SK-N-SH (cell line): ENCODE results near the gene TRIM8. TPM values are rescaled to one million over a fixed set of nuclear protein-coding genes. Genes with fewer than 3 reads are reported as not detected.

Experiments used
- CTCF ChIA-PET: fragments of 300-600, 350-600 bp; formaldehyde crosslinking; extraction: SDS; loops from one replicate; lab custom pipeline; 2021; lab: Yijun Ruan, JAX
- POLR2A ChIA-PET: fragments of 350-600 bp; sonication (Branson Sonifier 250); formaldehyde crosslinking; extraction: SDS; loops from one replicate; lab custom pipeline; 2020; ENCODE audit warnings: antibody characterized with exemption, inconsistent platforms; lab: Yijun Ruan, JAX
- DNase-seq: peaks from one replicate; pipeline ENCODE4 v3.0.0; 2012
- H2AFZ ChIP-seq: fragments of 200-600 bp; sonication (generic); 2 replicates; pipeline ENCODE4 v1.8.1; 2016; ENCODE audit warnings: antibody characterized with exemption, mild to moderate bottlenecking, low read depth
- H3F3A ChIP-seq: fragments of 200-600 bp; sonication (generic); replicated peaks from 2 replicates; pipeline ENCODE3; 2016; ENCODE audit warnings: antibody characterized with exemption, mild to moderate bottlenecking; ENCODE audit not compliant: insufficient read depth
- H3K27ac ChIP-seq, 2 experiments: fragments of 200-500 bp in 1 of 2; fragments of 200-600 bp in 1 of 2; sonication (Bioruptor generic) in 1 of 2; sonication (generic), shearing (Covaris generic) in 1 of 2; 2 replicates each; pipeline versions ENCODE4 v1.5.1 to v1.6.1; 2014 to 2016; ENCODE audit warnings: low read depth in 2 of 2, inconsistent platforms in 1 of 2, low read length in 1 of 2, mild to moderate bottlenecking in 1 of 2, mixed read lengths in 1 of 2
- H3K27me3 ChIP-seq: fragments of 200-600 bp; sonication (generic), shearing (Covaris generic); 2 replicates; pipeline ENCODE4 v1.6.1; 2016; ENCODE audit warnings: mixed run types; ENCODE audit not compliant: insufficient read depth
- H3K36me3 ChIP-seq, 2 experiments: fragments of 200-500 bp in 1 of 2; fragments of 200-600 bp in 1 of 2; sonication (Bioruptor generic) in 1 of 2; sonication (generic) in 1 of 2; replicated peaks in 1 of 2; 2 replicates each; pipeline versions ENCODE3 to v1.5.1; 2014 to 2016; ENCODE audit warnings: low read length in 1 of 2, mild to moderate bottlenecking in 1 of 2; ENCODE audit not compliant: insufficient read depth in 2 of 2, control insufficient read depth in 1 of 2
- H3K4me1 ChIP-seq, 2 experiments: fragments of 200-500 bp in 1 of 2; fragments of 200-600 bp in 1 of 2; sonication (Bioruptor generic) in 1 of 2; sonication (generic), shearing (Covaris generic) in 1 of 2; 2 replicates each; pipeline versions ENCODE4 v1.5.1 to v1.6.1; 2014 to 2016; ENCODE audit warnings: low read depth in 1 of 2, low read length in 1 of 2, mixed run types in 1 of 2; ENCODE audit not compliant: insufficient read depth in 2 of 2, control insufficient read depth in 1 of 2
- H3K4me2 ChIP-seq: fragments of 200-600 bp; sonication (generic), shearing (Covaris generic); 2 replicates; pipeline ENCODE4 v1.6.1; 2017; ENCODE audit warnings: mixed run types
- H3K4me3 ChIP-seq, 2 experiments: fragments of 200-500 bp in 1 of 2; fragments of 200-600 bp in 1 of 2; sonication (Bioruptor generic) in 1 of 2; sonication (generic), shearing (Covaris generic) in 1 of 2; 2 replicates each; pipeline versions ENCODE4 v1.5.1 to v1.8.1; 2014 to 2016; ENCODE audit warnings: low read depth in 2 of 2, inconsistent platforms in 1 of 2, low read length in 1 of 2, mild to moderate bottlenecking in 1 of 2, mixed read lengths in 1 of 2, moderate library complexity in 1 of 2
- H3K79me2 ChIP-seq: fragments of 200-600 bp; sonication (generic); 2 replicates; pipeline ENCODE4 v1.8.1; 2017; ENCODE audit warnings: mild to moderate bottlenecking; ENCODE audit not compliant: insufficient read depth
- H3K9ac ChIP-seq: fragments of 200-600 bp; sonication (generic); 2 replicates; pipeline ENCODE4 v1.6.1; 2017; ENCODE audit warnings: mixed run types
- H3K9me2 ChIP-seq: fragments of 200-600 bp; sonication (generic); 2 replicates; pipeline ENCODE4 v1.6.1; 2017; ENCODE audit warnings: mixed run types
- H3K9me3 ChIP-seq: fragments of 200-600 bp; sonication (generic); 2 replicates; pipeline ENCODE4 v1.6.1; 2017; ENCODE audit warnings: mixed run types, mild to moderate bottlenecking, moderate library complexity
- H4K20me1 ChIP-seq: fragments of 200-600 bp; sonication (generic); 2 replicates; pipeline ENCODE4 v1.6.1; 2017; ENCODE audit warnings: mild to moderate bottlenecking, mixed run types; ENCODE audit not compliant: insufficient read depth
- CHD2 ChIP-seq: fragments of 150-350 bp; IDR thresholded peaks from 2 replicates; pipeline ENCODE4 v1.6.1; 2018; ENCODE audit warnings: low read length; ENCODE audit not compliant: partially characterized antibody
- CTCF ChIP-seq: fragments of 200-600 bp; sonication (generic); IDR thresholded peaks from 2 replicates; pipeline ENCODE4 v1.6.1; 2017; ENCODE audit warnings: antibody characterized with exemption, mild to moderate bottlenecking, moderate library complexity
- ELF1 ChIP-seq: IDR thresholded peaks from 2 replicates; pipeline ENCODE4 v1.4.0; 2012
- EP300 ChIP-seq, 2 experiments: IDR thresholded peaks; 2 replicates each; pipeline versions ENCODE4 v1.4.0 to v1.6.1; 2012; ENCODE audit warnings: borderline replicate concordance in 1 of 2, low read depth in 1 of 2, low read length in 1 of 2
- EZH2phosphoT487 ChIP-seq: fragments of 200-600 bp; sonication (generic); IDR thresholded peaks from 2 replicates; pipeline ENCODE4 v1.6.1; 2017; ENCODE audit warnings: low read depth, mixed run types, mild to moderate bottlenecking, antibody characterized with exemption, moderate library complexity, borderline replicate concordance
- FOXJ3 ChIP-seq: sonication (generic); formaldehyde crosslinking; IDR thresholded peaks from 2 replicates; pipeline ENCODE4 v1.5.1; 2020; ENCODE audit warnings: mild to moderate bottlenecking, missing genetic modification reagents
- FOXM1 ChIP-seq: IDR thresholded peaks from 2 replicates; pipeline ENCODE4 v1.4.0; 2012; ENCODE audit warnings: low read depth, mild to moderate bottlenecking
- GABPA ChIP-seq: IDR thresholded peaks from 2 replicates; pipeline ENCODE4 v1.4.0; 2012; ENCODE audit warnings: low read depth, mild to moderate bottlenecking
- GATA2 ChIP-seq: sonication (generic); formaldehyde crosslinking; IDR thresholded peaks from 2 replicates; pipeline ENCODE4 v1.5.0; 2020; ENCODE audit warnings: mild to moderate bottlenecking, missing genetic modification reagents
- JUND ChIP-seq: IDR thresholded peaks from 2 replicates; pipeline ENCODE4 v1.4.0; 2012
- MAX ChIP-seq: IDR thresholded peaks from 2 replicates; pipeline ENCODE4 v1.4.0; 2012; ENCODE audit warnings: low read depth
- MXI1 ChIP-seq: IDR thresholded peaks from 2 replicates; pipeline ENCODE4 v1.6.1; 2012; ENCODE audit warnings: mild to moderate bottlenecking, low read depth, low read length, improper control_type of control experiment
- NRF1 ChIP-seq: IDR thresholded peaks from 2 replicates; pipeline ENCODE4 v1.6.1; 2012; ENCODE audit warnings: low read depth, mild to moderate bottlenecking, low read length
- RAD21 ChIP-seq: IDR thresholded peaks from 2 replicates; pipeline ENCODE4 v1.6.1; 2012; ENCODE audit warnings: mild to moderate bottlenecking, low read length
- RFX5 ChIP-seq: IDR thresholded peaks from 2 replicates; pipeline ENCODE4 v1.6.1; 2012; ENCODE audit warnings: mild to moderate bottlenecking, improper control_type of control experiment, low read length
- SIN3A ChIP-seq: IDR thresholded peaks from 2 replicates; pipeline ENCODE4 v1.6.1; 2012; ENCODE audit warnings: low read depth, mild to moderate bottlenecking, low read length, moderate library complexity, borderline replicate concordance
- TAF1 ChIP-seq: IDR thresholded peaks from 2 replicates; pipeline ENCODE4 v1.6.1; 2012; ENCODE audit warnings: low read depth, mild to moderate bottlenecking, low read length, moderate library complexity, borderline replicate concordance
- TCF12 ChIP-seq: IDR thresholded peaks from 2 replicates; pipeline ENCODE4 v1.4.0; 2012
- TEAD4 ChIP-seq: IDR thresholded peaks from 2 replicates; pipeline ENCODE4 v1.4.0; 2012; ENCODE audit warnings: mild to moderate bottlenecking, borderline replicate concordance; ENCODE audit not compliant: insufficient read depth
- YY1 ChIP-seq: IDR thresholded peaks from 2 replicates; pipeline ENCODE4 v1.4.0; 2012; ENCODE audit warnings: low read depth, mild to moderate bottlenecking
- WGBS: methylation state at CpG from one replicate; pipeline ENCODE4 v1.1.6; 2017; ENCODE audit warnings: low lambda C conversion rate; 5-methylcytosine and 5-hydroxymethylcytosine counted together
- polyA plus RNA-seq, 3 experiments: library from polyadenylated mRNA; depleted of rRNA; stranded (reverse); fragments of >200 nt; gene quantifications; 2 replicates each; pipeline ENCODE4 v1.2.3, GENCODE V29; 2012
- TF ChIP-seq, protein P1 (sequence below): IDR thresholded peaks from 2 replicates; pipeline ENCODE4; 2012
- TF ChIP-seq, protein P2 (sequence below): IDR thresholded peaks from 2 replicates; pipeline ENCODE4 v1.4.0; 2012; ENCODE audit warnings: low read depth, borderline replicate concordance
- TF ChIP-seq, protein P3 (sequence below): fragments of 150-350 bp; IDR thresholded peaks from 2 replicates; pipeline ENCODE4 v1.6.1; 2016; ENCODE audit warnings: mild to moderate bottlenecking, low read depth, low read length
- TF ChIP-seq, protein P4 (sequence below): IDR thresholded peaks from 2 replicates; pipeline ENCODE4 v1.6.1; 2012; ENCODE audit warnings: mild to moderate bottlenecking, low read depth, low read length, moderate library complexity

TRIM8 gene
- polyA plus RNA-seq, 1 of the 3 experiments (the other 2 are of a cell fraction), result 108 TPM

GRCh38 chr10:102670871-102671434, 26.7 kb downstream of the TRIM8 start:
- peaks cover 26 to 55% of the 10 kb centered on the region in 2 experiments; a peak in 3 of 4 replicates for H3K4me1 ChIP-seq
- ChIA-PET CTCF (interaction anchor here (0.8 to 12.9 kb wide), 17 partner anchors 7 to 230 kb away, joined by 3 to 123 read pairs (median 5); partner anchors contain the start of genes ACTR1A, ARL3, SFXN2 and SUFU), POLR2A (interaction anchor here (1.0 to 3.6 kb wide), 4 partner anchors 20 to 43 kb away, joined by 3 to 25 read pairs (median 7); partner anchors contain the start of genes ARL3 and SFXN2)
- H3K36me3 ChIP-seq, result no peaks in the 10 kb centered on the region
- WGBS, result 76% methylated on average over 5 of the region's 6 CpGs
- H3F3A ChIP-seq, result no peaks in the 10 kb centered on the region
- H3K4me3 ChIP-seq, result no peak overlapping the region
- no peak overlapping the region for H2AFZ ChIP-seq
- H3K79me2 ChIP-seq, result no peaks in the 10 kb centered on the region
- H3K9ac ChIP-seq, result no peak overlapping the region
- H3K27ac ChIP-seq, result peak overlapping the region in 1 of 2 experiments; percentile 77; a peak in 2 of 4 replicates
- H3K9me2 ChIP-seq, result no peaks in the 10 kb centered on the region
- H3K4me2 ChIP-seq, result no peak overlapping the region
- H3K27me3 ChIP-seq, result no peaks in the 10 kb centered on the region
- no peaks in the 10 kb centered on the region for H3K9me3 ChIP-seq
- H4K20me1 ChIP-seq, result no peaks in the 10 kb centered on the region
- DNase-seq, result peak; percentile 39
- TF ChIP-seq MXI1, result peak; percentile 65; the same call in 1 of the 2 replicates
- TF ChIP-seq TAF1, result no peak
- no peak for TF ChIP-seq MAX
- TF ChIP-seq FOXJ3, result peak; percentile 36; the same call in 1 of the 2 replicates
- no peak for TF ChIP-seq SIN3A
- TF ChIP-seq NRF1, result no peak
- no peak for TF ChIP-seq TEAD4
- TF ChIP-seq, protein P1, sequence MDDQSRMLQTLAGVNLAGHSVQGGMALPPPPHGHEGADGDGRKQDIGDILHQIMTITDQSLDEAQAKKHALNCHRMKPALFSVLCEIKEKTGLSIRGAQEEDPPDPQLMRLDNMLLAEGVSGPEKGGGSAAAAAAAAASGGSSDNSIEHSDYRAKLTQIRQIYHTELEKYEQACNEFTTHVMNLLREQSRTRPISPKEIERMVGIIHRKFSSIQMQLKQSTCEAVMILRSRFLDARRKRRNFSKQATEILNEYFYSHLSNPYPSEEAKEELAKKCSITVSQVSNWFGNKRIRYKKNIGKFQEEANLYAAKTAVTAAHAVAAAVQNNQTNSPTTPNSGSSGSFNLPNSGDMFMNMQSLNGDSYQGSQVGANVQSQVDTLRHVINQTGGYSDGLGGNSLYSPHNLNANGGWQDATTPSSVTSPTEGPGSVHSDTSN, result no peak
- TF ChIP-seq ELF1, result no peak
- no peak for TF ChIP-seq EZH2phosphoT487
- TF ChIP-seq, protein P2, sequence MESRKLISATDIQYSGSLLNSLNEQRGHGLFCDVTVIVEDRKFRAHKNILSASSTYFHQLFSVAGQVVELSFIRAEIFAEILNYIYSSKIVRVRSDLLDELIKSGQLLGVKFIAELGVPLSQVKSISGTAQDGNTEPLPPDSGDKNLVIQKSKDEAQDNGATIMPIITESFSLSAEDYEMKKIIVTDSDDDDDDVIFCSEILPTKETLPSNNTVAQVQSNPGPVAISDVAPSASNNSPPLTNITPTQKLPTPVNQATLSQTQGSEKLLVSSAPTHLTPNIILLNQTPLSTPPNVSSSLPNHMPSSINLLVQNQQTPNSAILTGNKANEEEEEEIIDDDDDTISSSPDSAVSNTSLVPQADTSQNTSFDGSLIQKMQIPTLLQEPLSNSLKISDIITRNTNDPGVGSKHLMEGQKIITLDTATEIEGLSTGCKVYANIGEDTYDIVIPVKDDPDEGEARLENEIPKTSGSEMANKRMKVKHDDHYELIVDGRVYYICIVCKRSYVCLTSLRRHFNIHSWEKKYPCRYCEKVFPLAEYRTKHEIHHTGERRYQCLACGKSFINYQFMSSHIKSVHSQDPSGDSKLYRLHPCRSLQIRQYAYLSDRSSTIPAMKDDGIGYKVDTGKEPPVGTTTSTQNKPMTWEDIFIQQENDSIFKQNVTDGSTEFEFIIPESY, result no peak
- no peak for TF ChIP-seq RFX5
- TF ChIP-seq CTCF, result no peak
- TF ChIP-seq GABPA, result no peak
- no peak for TF ChIP-seq FOXM1
- TF ChIP-seq, protein P3, sequence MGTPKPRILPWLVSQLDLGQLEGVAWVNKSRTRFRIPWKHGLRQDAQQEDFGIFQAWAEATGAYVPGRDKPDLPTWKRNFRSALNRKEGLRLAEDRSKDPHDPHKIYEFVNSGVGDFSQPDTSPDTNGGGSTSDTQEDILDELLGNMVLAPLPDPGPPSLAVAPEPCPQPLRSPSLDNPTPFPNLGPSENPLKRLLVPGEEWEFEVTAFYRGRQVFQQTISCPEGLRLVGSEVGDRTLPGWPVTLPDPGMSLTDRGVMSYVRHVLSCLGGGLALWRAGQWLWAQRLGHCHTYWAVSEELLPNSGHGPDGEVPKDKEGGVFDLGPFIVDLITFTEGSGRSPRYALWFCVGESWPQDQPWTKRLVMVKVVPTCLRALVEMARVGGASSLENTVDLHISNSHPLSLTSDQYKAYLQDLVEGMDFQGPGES, result no peak
- TF ChIP-seq CHD2, result peak; percentile 25
- TF ChIP-seq, protein P4, sequence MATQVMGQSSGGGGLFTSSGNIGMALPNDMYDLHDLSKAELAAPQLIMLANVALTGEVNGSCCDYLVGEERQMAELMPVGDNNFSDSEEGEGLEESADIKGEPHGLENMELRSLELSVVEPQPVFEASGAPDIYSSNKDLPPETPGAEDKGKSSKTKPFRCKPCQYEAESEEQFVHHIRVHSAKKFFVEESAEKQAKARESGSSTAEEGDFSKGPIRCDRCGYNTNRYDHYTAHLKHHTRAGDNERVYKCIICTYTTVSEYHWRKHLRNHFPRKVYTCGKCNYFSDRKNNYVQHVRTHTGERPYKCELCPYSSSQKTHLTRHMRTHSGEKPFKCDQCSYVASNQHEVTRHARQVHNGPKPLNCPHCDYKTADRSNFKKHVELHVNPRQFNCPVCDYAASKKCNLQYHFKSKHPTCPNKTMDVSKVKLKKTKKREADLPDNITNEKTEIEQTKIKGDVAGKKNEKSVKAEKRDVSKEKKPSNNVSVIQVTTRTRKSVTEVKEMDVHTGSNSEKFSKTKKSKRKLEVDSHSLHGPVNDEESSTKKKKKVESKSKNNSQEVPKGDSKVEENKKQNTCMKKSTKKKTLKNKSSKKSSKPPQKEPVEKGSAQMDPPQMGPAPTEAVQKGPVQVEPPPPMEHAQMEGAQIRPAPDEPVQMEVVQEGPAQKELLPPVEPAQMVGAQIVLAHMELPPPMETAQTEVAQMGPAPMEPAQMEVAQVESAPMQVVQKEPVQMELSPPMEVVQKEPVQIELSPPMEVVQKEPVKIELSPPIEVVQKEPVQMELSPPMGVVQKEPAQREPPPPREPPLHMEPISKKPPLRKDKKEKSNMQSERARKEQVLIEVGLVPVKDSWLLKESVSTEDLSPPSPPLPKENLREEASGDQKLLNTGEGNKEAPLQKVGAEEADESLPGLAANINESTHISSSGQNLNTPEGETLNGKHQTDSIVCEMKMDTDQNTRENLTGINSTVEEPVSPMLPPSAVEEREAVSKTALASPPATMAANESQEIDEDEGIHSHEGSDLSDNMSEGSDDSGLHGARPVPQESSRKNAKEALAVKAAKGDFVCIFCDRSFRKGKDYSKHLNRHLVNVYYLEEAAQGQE, result no peak
- TF ChIP-seq RAD21, result no peak
- peak; percentile 48; the same call in 1 of the 2 replicates for TF ChIP-seq GATA2
- no peak for TF ChIP-seq YY1
- peak in 1 of 2 experiments; percentile 46; a peak in 1 of 4 replicates for TF ChIP-seq EP300 (IDR thresholded peaks at IDR 0.05; ENCODE audit: borderline replicate concordance in 1 of 2, low read depth in 1 of 2, low read length in 1 of 2)
- TF ChIP-seq JUND, result no peak
- TF ChIP-seq TCF12, result no peak
